Omental fat pad (tissue), 4 donors: ENCODE data around the gene KRT83. TPM values are rescaled to one million over a fixed set of nuclear protein-coding genes. Genes with fewer than 3 reads are reported as not detected.
A peak's percentile ranks its signal among the peaks of the same experiment; 100 is the strongest.
"Not testable (repeated sequence)": the region's sequence is repeated elsewhere in the genome, so short reads cannot be mapped to it uniquely, and the experiment has no call there.

Experiments used
- ATAC-seq: fragments of 150-250 bp; one replicate; pipeline ENCODE4 v1.9.1; 2016; ENCODE audit warnings: mild to moderate bottlenecking, moderate library complexity; ENCODE audit not compliant: low FRiP score
- DNase-seq: peaks from one replicate; pipeline ENCODE4 v3.0.0-alpha.2; 2019; ENCODE audit warnings: low spot score
- CTCF ChIP-seq, 3 donors: fragments of 450-650 bp; IDR thresholded peaks; one replicate each; pipeline ENCODE4 v1.5.1; 2016 to 2017; ENCODE audit warnings: antibody characterized with exemption in 3 of 3, mild to moderate bottlenecking in 3 of 3, moderate library complexity in 2 of 3
- total RNA-seq, 4 donors: library from RNA; depleted of rRNA; stranded (reverse); fragments of >200 nt; gene quantifications; one replicate each; pipeline ENCODE4 v1.1.0, GENCODE V29; 2016

Gene KRT83
- total RNA-seq, 4 donors from 2014 or later, result not detected

GRCh38 chr12:52349196-52349595, 28.0 kb upstream of the KRT83 start:
- TF ChIP-seq CTCF (IDR thresholded peaks at IDR 0.05), result no peak
- no peak for DNase-seq
- peak; percentile 92 for ATAC-seq

GRCh38 chr12:52347551-52348510, 26.6 kb upstream of the KRT83 start:
- ATAC-seq (no peak), DNase-seq (no peak)
- TF ChIP-seq CTCF (IDR thresholded peaks at IDR 0.05), result no peak

- no peak for ATAC-seq
- no peak for DNase-seq
- TF ChIP-seq CTCF (IDR thresholded peaks at IDR 0.05), result no peak
These were observed 25.8 kb upstream of the KRT83 start for GRCh38 chr12:52347016-52347415.

- DNase-seq, result no peak
- no peak for ATAC-seq
- no peak for TF ChIP-seq CTCF (IDR thresholded peaks at IDR 0.05)
These were observed 25.4 kb upstream of the KRT83 start for GRCh38 chr12:52346593-52346992.

GRCh38 chr12:52345041-52345440, 23.8 kb upstream of the KRT83 start:
- DNase-seq, ATAC-seq: not testable (repeated sequence)

GRCh38 chr12:52344111-52344510, 22.9 kb upstream of the KRT83 start:
- ATAC-seq, result no peak
- no peak for DNase-seq
- TF ChIP-seq CTCF (IDR thresholded peaks at IDR 0.05), result no peak

GRCh38 chr12:52343550-52343949, 22.4 kb upstream of the KRT83 start:
- no peak for ATAC-seq
- DNase-seq, result no peak
- no peak for TF ChIP-seq CTCF (IDR thresholded peaks at IDR 0.05)
